Left renal cortex interstitium (tissue), 4 donors: ENCODE results near the gene GARNL3. TPM values are rescaled to one million over a fixed set of nuclear protein-coding genes. Genes with fewer than 3 reads are reported as not detected.

Experiments
- DNase-seq, 4 donors: peaks; one replicate each; pipeline ENCODE4 v3.0.0-alpha.2; 2013; ENCODE audit warnings: low read depth in 4 of 4, low spot score in 2 of 4, missing footprints in 1 of 4
- polyA plus RNA-seq, 4 donors: library from polyadenylated mRNA; unstranded; fragments of 120-200 nt; gene quantifications; one replicate each; pipeline ENCODE4 v1.2.1, GENCODE V29; 2013; ENCODE audit not compliant: insufficient read length in 4 of 4

GARNL3 gene
- polyA plus RNA-seq, 4 donors = 12.9 to 19.8 (median 16.7) TPM

GRCh38 chr9:127305838-127306226, 41.3 kb downstream of the GARNL3 start:
- DNase-seq = no peak

DNA sequence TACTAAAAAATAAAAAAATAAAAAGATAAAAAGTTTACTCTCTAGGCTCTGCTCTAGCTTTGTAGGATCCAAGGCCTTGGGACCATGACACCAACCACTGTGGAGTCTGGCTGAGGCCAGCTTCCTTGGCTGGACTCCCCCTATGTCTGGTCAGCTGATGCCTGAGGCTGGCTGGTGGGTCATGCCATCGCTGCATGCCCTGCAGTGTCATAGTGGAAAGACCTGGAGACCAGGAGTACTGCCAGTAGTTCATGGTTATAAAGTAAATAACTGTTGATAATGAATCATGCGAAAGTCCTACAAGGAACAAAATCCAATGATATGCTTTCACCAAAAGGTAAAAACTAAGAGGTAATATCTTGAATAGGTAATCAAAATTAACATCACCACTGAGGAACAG, 43.2 kb downstream of the GARNL3 start:
- no peak for DNase-seq

GRCh38 chr9:127308652-127309434, 44.3 kb downstream of the GARNL3 start:
- DNase-seq = no peak

GRCh38 chr9:127309715-127310114, 45.1 kb downstream of the GARNL3 start:
- no peak for DNase-seq

- no peak for DNase-seq
These were observed 46.7 kb downstream of the GARNL3 start for GRCh38 chr9:127311239-127311741.

DNA sequence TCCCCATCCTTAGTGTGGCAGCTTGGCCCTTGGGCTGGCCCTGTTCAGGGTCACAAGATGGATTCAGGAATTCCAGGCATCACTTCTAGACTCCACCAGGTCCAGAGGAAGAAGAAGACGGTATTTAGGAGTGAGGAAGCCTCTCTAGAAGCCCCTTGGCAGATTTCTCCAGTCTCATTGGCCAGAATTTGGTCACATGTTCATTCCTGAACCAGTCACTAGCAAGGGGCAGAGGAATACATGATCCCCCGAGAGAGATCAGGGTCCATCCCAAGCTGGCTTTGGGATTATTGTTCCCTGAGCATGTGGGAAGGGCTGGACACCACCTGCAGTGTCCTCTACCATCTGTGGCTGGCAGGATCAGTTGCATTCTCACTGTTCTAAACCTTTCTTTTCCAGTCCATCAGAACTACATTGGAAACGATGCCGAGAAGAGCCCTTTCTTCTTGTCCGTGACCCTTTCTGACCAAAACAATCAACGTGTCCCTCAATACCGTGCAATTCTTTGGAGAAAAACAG, 48.5 kb downstream of the GARNL3 start:
- DNase-seq = no peak

- no peak for DNase-seq
These were observed 50.3 kb downstream of the GARNL3 start for GRCh38 chr9:127314911-127315310.

GRCh38 chr9:127316586-127317323, 52.2 kb downstream of the GARNL3 start:
- DNase-seq = no peak

DNA sequence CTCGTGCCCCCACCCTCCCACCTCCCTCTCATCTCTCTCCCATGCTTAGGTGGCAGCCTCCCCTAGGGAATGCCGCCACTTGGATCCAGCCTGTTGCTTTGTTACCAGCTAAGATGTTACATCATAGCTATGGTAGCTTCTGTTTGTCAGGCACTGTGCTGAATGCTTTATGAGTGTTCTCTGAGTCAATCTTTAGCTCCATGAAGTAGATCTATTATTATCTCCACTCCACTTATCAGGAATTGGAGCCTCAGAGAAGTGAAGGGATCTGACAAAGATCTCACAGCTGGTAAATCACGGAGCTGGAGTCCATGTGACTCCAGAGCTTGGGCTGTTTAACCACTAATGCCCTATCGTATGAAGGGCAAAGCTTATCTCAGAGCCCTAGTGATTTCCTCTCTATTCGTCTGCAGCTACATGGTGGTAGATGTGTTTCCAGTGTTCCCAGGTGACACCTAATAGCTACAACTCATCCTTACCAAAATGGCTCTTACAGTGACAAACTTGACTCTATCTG, 54.1 kb downstream of the GARNL3 start:
- DNase-seq = no peak

GRCh38 chr9:127319366-127320114, 55.0 kb downstream of the GARNL3 start:
- no peak for DNase-seq

GRCh38 chr9:127320115-127320378, 55.5 kb downstream of the GARNL3 start:
- no peak for DNase-seq

- DNase-seq = no peak
These were observed 58.8 kb downstream of the GARNL3 start for GRCh38 chr9:127323393-127323792.

DNA sequence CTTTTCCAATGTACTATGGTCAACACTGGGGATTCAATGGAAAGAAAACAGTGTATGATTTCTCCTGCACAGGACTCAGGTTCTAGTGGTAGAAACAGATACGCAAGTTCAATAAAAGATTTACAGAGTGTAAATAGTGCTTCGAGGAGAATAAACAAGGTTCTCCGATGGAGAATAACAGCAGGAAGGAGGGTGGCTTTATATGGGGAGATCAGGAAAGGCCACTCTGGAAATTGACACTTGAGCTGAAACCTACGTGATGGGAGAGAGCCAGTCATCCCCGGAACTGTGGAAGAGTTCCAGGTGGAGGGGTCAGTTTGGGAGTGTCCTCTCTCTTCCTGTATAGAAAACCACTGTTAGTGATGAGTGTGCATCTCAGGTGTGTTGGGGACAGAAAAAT, 65.9 kb downstream of the GARNL3 start:
- no peak for DNase-seq

DNA sequence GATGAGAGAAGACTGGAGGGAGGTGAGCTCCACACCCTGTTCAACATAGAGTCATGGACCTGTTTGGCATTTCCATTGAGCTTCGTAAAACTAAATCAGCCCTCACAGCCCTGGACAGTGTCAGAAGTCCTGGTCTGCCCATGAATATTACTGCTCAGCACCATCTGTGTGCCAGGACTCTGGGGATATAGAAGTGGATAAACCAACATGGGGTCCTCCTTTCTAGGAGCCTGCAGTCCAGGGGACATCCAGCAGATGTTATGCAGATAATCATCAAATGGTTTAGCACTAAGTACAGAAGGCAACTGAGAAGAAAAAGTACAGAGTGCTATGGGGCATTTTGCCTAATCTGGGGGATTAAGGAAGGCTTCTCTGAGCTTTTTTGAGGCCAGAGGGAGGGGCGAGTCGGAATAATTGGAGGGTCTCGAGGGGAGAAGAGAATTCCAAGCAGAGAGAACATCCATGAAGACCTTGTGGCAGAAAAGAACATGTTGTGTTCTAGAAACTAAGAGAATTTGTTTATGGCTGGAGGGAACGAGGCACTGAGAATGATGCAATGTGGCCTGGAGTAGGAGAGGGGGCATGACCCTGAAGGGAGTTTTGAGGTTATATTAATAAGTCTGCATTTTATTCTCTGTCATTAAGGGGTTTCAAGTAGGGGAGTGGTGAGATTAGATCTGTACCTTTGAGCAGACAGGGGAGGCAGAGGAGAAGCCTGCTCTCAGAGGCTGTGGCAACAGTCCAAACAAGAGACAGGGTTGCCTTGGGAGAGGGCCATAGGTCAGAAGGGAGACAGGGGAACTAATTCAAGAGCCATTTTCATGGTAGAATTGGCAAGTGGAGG, 68.9 kb downstream of the GARNL3 start:
- no peak for DNase-seq

DNA sequence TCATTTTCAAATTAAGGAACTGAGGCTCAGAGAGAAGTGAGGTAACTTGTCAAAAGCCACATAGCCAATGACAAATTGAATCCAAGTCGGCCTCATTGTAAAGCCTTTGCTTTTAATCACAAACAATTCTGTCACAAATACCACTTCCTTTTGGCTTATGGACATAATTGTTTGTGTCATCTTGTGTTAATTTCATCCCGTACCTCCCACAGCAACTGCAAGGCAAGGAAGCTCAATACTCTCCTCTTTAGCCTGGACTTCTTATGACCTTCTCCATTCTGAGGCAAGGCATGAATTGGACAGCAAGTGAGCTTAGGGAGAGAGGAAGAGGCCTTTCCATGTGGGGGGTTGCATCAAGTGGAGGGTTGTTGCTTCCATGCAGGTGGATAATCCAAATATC, 70.2 kb downstream of the GARNL3 start:
- no peak for DNase-seq

- no peak for DNase-seq
These were observed 71.5 kb downstream of the GARNL3 start for GRCh38 chr9:127336086-127336485.

- DNase-seq = peak; percentile 39 to 65 (median 48)
These were observed 72.2 kb downstream of the GARNL3 start for GRCh38 chr9:127336506-127337352.

GRCh38 chr9:127340721-127341120, 76.1 kb downstream of the GARNL3 start:
- no peak for DNase-seq

DNA sequence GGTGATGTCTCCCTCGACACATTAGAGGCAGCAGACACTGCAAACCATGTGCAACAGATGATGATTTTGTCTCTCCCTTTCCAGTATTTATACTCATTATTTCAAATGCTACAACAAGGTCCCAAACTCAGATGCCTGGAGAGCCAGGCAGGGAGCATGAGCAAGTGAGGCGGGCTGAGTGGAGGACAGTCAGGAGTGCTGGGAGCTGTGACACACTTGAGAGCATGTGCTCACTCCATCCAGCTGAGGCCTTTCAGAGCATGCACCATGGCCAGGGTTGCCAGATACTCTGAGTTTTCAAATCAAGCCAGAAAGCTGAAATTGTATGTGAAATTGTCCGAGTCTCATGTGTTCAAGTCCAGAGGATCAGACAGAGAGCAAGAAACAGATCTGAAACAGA, 76.6 kb downstream of the GARNL3 start:
- DNase-seq = no peak
